NCI-H446 treated with DMSO at 0.1 percent for 48 hours (cell line): ENCODE results near the gene P2RX4.
"Not testable (repeated sequence)": the region's sequence is repeated elsewhere in the genome, so short reads cannot be mapped to it uniquely, and the experiment has no call there.

Experiments used
- DNase-seq: peaks from one replicate; lab custom pipeline; 2025; lab: John Stamatoyannopoulos, UW

Gene P2RX4

GRCh38 chr12:121223292-121224285 lies 13.7 kb downstream of the P2RX4 start:
- DNase-seq: no peak

- no peak for DNase-seq
Measured at GRCh38 chr12:121224591-121224990, 14.7 kb downstream of the P2RX4 start.

- DNase-seq: no peak
Measured at GRCh38 chr12:121226399-121226798, 16.5 kb downstream of the P2RX4 start.

- not testable (repeated sequence) for DNase-seq
Measured at GRCh38 chr12:121226871-121227270, 16.9 kb downstream of the P2RX4 start.

GRCh38 chr12:121227294-121227693 lies 17.4 kb downstream of the P2RX4 start:
- no peak for DNase-seq

- no peak for DNase-seq
Measured at GRCh38 chr12:121228919-121229665, 19.2 kb downstream of the P2RX4 start.

- not testable (repeated sequence) for DNase-seq
Measured at GRCh38 chr12:121229826-121230537, 20.1 kb downstream of the P2RX4 start.

GRCh38 chr12:121230538-121230907 lies 20.6 kb downstream of the P2RX4 start:
- DNase-seq: no peak

GRCh38 chr12:121232163-121232562 lies 22.2 kb downstream of the P2RX4 start:
- no peak for DNase-seq

GRCh38 chr12:121232977-121233627 lies 23.2 kb downstream of the P2RX4 start:
- DNase-seq: no peak

GRCh38 chr12:121233628-121234020 lies 23.7 kb downstream of the P2RX4 start:
- DNase-seq: no peak

- no peak for DNase-seq
Measured at GRCh38 chr12:121236776-121237175, 26.8 kb downstream of the P2RX4 start.

- no peak for DNase-seq
Measured at GRCh38 chr12:121237415-121237814, 27.5 kb downstream of the P2RX4 start.

GRCh38 chr12:121238086-121238485 lies 28.2 kb downstream of the P2RX4 start:
- no peak for DNase-seq

GRCh38 chr12:121238604-121239350 lies 28.8 kb downstream of the P2RX4 start:
- no peak for DNase-seq

GRCh38 chr12:121239351-121240061 lies 29.6 kb downstream of the P2RX4 start:
- no peak for DNase-seq

GRCh38 chr12:121240062-121240420 lies 30.1 kb downstream of the P2RX4 start:
- DNase-seq: no peak

GRCh38 chr12:121240484-121241101 lies 30.7 kb downstream of the P2RX4 start:
- no peak for DNase-seq

GRCh38 chr12:121241156-121241970 lies 31.4 kb downstream of the P2RX4 start:
- no peak for DNase-seq
